Neural progenitor cell (in vitro differentiated cells): ENCODE measurements around the gene MYB. TPM values are rescaled to one million over a fixed set of nuclear protein-coding genes. Genes with fewer than 3 reads are reported as not detected.

Experiments used
- DNase-seq: peaks from one replicate; pipeline ENCODE4 v3.0.0-alpha.2; 2016; ENCODE audit warnings: low spot score
- H2AFZ ChIP-seq: fragments of 200-600 bp; sonication (generic); replicated peaks from 2 replicates; pipeline ENCODE4 v1.6.1; 2016; ENCODE audit warnings: antibody characterized with exemption
- H3F3A ChIP-seq: fragments of 200-600 bp; sonication (generic); 2 replicates; pipeline ENCODE4 v1.6.1; 2016; ENCODE audit warnings: antibody characterized with exemption, low read depth
- H3K27ac ChIP-seq: fragments of 200-600 bp; sonication (generic); 2 replicates; pipeline ENCODE4 v1.5.1; 2016; ENCODE audit warnings: mild to moderate bottlenecking
- H3K27me3 ChIP-seq: fragments of 200-600 bp; sonication (generic); 2 replicates; pipeline ENCODE4 v1.6.1; 2016; ENCODE audit warnings: mild to moderate bottlenecking, moderate library complexity
- H3K36me3 ChIP-seq: fragments of 200-600 bp; sonication (generic); 2 replicates; pipeline ENCODE4 v1.5.1; 2016
- H3K4me1 ChIP-seq: fragments of 200-600 bp; sonication (generic); 2 replicates; pipeline ENCODE4 v1.6.1; 2016; ENCODE audit warnings: mixed run types
- H3K4me2 ChIP-seq: fragments of 200-600 bp; sonication (generic); 2 replicates; pipeline ENCODE4 v1.6.1; 2016
- H3K4me3 ChIP-seq: fragments of 200-600 bp; sonication (generic); 2 replicates; pipeline ENCODE4 v1.5.1; 2016
- H3K79me2 ChIP-seq: fragments of 200-600 bp; sonication (generic); 2 replicates; pipeline ENCODE4 v1.6.1; 2016; ENCODE audit warnings: low read depth
- H3K9ac ChIP-seq: fragments of 200-600 bp; sonication (generic); 2 replicates; pipeline ENCODE4 v1.6.1; 2016
- H3K9me3 ChIP-seq: fragments of 200-600 bp; sonication (generic); 2 replicates; pipeline ENCODE4 v1.5.1; 2016; ENCODE audit warnings: low read depth
- H4K20me1 ChIP-seq: fragments of 200-600 bp; sonication (generic); 2 replicates; pipeline ENCODE4 v1.6.1; 2016; ENCODE audit warnings: low read depth
- H3K27ac Mint-ChIP-seq: 3 replicates; pipeline ENCODE4 v1.8.0; 2021; ENCODE audit warnings: mixed read lengths
- H3K27me3 Mint-ChIP-seq: 2 replicates; pipeline ENCODE4 v1.8.0; 2022; ENCODE audit warnings: low read depth, mild to moderate bottlenecking, inconsistent platforms, moderate library complexity, mixed read lengths; ENCODE audit not compliant: insufficient read depth
- H3K36me3 Mint-ChIP-seq: 3 replicates; pipeline ENCODE4 v1.8.0; 2021; ENCODE audit warnings: mixed read lengths
- H3K4me1 Mint-ChIP-seq: 3 replicates; pipeline ENCODE4 v1.8.0; 2021; ENCODE audit warnings: mixed read lengths
- H3K4me3 Mint-ChIP-seq: 3 replicates; pipeline ENCODE4 v1.8.0; 2021; ENCODE audit warnings: mild to moderate bottlenecking, moderate library complexity, mixed read lengths
- H3K9me3 Mint-ChIP-seq: 3 replicates; pipeline ENCODE4 v1.8.0; 2020; ENCODE audit warnings: mixed read lengths
- CTCF ChIP-seq: fragments of 200-600 bp; sonication (generic); IDR thresholded peaks from 2 replicates; pipeline ENCODE4 v1.5.1; 2017; ENCODE audit warnings: antibody characterized with exemption, mild to moderate bottlenecking
- EZH2 ChIP-seq: fragments of 200-600 bp; sonication (generic); IDR thresholded peaks from 2 replicates; pipeline ENCODE4 v1.6.1; 2017; ENCODE audit warnings: antibody characterized with exemption, mild to moderate bottlenecking, moderate library complexity
- EZH2phosphoT487 ChIP-seq: fragments of 200-600 bp; sonication (generic); IDR thresholded peaks from 2 replicates; pipeline ENCODE4 v1.6.1; 2017; ENCODE audit warnings: antibody characterized with exemption
- total RNA-seq: library from RNA; depleted of rRNA; stranded (reverse); fragments of >200 nt; gene quantifications from 2 replicates; pipeline ENCODE4 v1.2.3, GENCODE V29; 2015; ENCODE audit warnings: low replicate concordance

MYB gene
- total RNA-seq, 1 donor from 2014 or later = 3.0 TPM

- H3K4me3 Mint-ChIP-seq = no peak overlapping the region
- Histone ChIP-seq H3K4me3 (no peak overlapping the region), H4K20me1 (no peaks in the 10 kb centered on the region), H3K9ac (no peak overlapping the region), H2AFZ (no peak overlapping the region), H3K27ac (no peak overlapping the region), H3K9me3 (no peaks in the 10 kb centered on the region), H3K79me2 (no peaks in the 10 kb centered on the region), H3F3A (no peaks in the 10 kb centered on the region), H3K27me3 (no peaks in the 10 kb centered on the region), H3K4me2 (no peak overlapping the region), H3K4me1 (peaks cover 6% of the 10 kb centered on the region), H3K36me3 (no peaks in the 10 kb centered on the region)
- peaks cover 2% of the 10 kb centered on the region for H3K4me1 Mint-ChIP-seq
- no peak for TF ChIP-seq CTCF
- no peak for TF ChIP-seq EZH2phosphoT487
- TF ChIP-seq EZH2 = no peak
- H3K9me3 Mint-ChIP-seq = no peaks in the 10 kb centered on the region
- DNase-seq = no peak
- H3K27ac Mint-ChIP-seq = no peak overlapping the region
- peaks cover 4% of the 10 kb centered on the region for H3K27me3 Mint-ChIP-seq
- no peaks in the 10 kb centered on the region for H3K36me3 Mint-ChIP-seq
Measured at GRCh38 chr6:135258970-135259369, 77.9 kb downstream of the MYB start.

GRCh38 chr6:135260612-135261011 lies 79.5 kb downstream of the MYB start:
- no peak overlapping the region for H3K4me2 ChIP-seq

GRCh38 chr6:135261872-135262725 lies 81.0 kb downstream of the MYB start:
- Histone ChIP-seq H4K20me1 (no peaks in the 10 kb centered on the region), H3K27me3 (no peaks in the 10 kb centered on the region), H3K36me3 (no peaks in the 10 kb centered on the region), H3K27ac (no peak overlapping the region), H2AFZ (peak overlapping the region; percentile 42), H3K79me2 (no peaks in the 10 kb centered on the region), H3F3A (no peaks in the 10 kb centered on the region), H3K4me1 (peaks cover 4% of the 10 kb centered on the region), H3K4me3 (no peak overlapping the region), H3K9me3 (no peaks in the 10 kb centered on the region), H3K9ac (no peak overlapping the region), H3K4me2 (no peak overlapping the region)
- TF ChIP-seq EZH2 = no peak
- no peak for TF ChIP-seq CTCF
- TF ChIP-seq EZH2phosphoT487 = no peak
- no peak for DNase-seq
- Mint-ChIP-seq H3K9me3 (no peaks in the 10 kb centered on the region), H3K27ac (no peak overlapping the region), H3K27me3 (no peaks in the 10 kb centered on the region), H3K36me3 (no peaks in the 10 kb centered on the region), H3K4me1 (no peaks in the 10 kb centered on the region), H3K4me3 (no peak overlapping the region)

More at GRCh38 chr6:135260612-135261011, 79.5 kb downstream of the MYB start:
- no peaks in the 10 kb centered on the region for H3K36me3 ChIP-seq
- H4K20me1 ChIP-seq = no peaks in the 10 kb centered on the region
- H3K27ac ChIP-seq = no peak overlapping the region
- no peaks in the 10 kb centered on the region for H3K4me1 Mint-ChIP-seq
- H3K27ac Mint-ChIP-seq = no peak overlapping the region
- no peaks in the 10 kb centered on the region for H3F3A ChIP-seq
- H3K4me1 ChIP-seq = peaks cover 6% of the 10 kb centered on the region
- DNase-seq = no peak
- H3K9me3 ChIP-seq = no peaks in the 10 kb centered on the region
- no peak for TF ChIP-seq CTCF
- TF ChIP-seq EZH2 = no peak
- TF ChIP-seq EZH2phosphoT487 = no peak
- H2AFZ ChIP-seq = no peak overlapping the region
- no peaks in the 10 kb centered on the region for H3K36me3 Mint-ChIP-seq
- H3K27me3 ChIP-seq = no peaks in the 10 kb centered on the region
- H3K9me3 Mint-ChIP-seq = no peaks in the 10 kb centered on the region
- H3K9ac ChIP-seq = no peak overlapping the region
- H3K27me3 Mint-ChIP-seq = no peaks in the 10 kb centered on the region
- H3K79me2 ChIP-seq = no peaks in the 10 kb centered on the region
- H3K4me3 ChIP-seq = no peak overlapping the region
- no peak overlapping the region for H3K4me3 Mint-ChIP-seq
